ENCODE data around the gene ACSF3. TPM values are rescaled to one million over a fixed set of nuclear protein-coding genes. Genes with fewer than 3 reads are reported as not detected.
A peak's percentile ranks its signal among the peaks of the same experiment; 100 is the strongest.

The ACSF3 gene
- total and polyA plus RNA-seq, 2 of the 4 experiments (the other 2 are of a cell fraction) = 9.5 to 14.2 TPM

DNA sequence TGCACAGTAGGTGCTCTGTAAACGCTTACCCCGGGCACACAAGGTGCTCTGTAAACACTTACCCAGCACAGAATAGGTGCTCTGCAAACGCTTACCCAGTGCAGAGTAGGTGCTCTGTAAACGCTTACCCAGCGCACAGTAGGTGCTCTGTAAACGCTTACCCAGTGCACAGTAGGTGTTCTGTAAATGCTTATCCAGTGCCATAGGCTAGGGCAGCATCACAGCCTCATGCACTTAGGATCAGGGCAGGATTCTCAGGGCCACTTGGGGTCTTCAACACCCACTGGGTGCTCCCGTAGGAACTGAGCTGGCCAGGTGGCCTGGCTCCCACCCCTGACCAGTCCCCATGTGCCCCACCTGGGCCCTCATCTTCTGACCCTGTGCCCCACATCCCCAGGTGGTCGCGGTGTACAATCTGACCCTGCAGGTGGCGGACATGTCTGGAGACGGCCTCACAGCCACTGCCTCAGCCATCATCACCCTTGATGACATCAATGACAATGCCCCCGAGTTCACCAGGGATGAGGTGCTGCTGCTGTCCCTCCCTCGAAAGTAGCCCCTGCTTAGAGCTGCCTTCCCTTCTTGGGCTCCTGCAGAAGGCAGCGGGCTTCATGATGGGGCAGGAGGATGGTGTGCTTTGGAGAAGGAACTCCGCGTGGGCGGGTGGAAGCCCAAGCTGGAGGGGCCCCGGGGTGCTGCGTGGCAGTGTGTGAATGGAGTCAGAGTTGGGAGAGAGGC, 93.5 kb downstream of the ACSF3 start:
- no peak overlapping the region for H3K4me2 ChIP-seq (ENCODE audit: low read depth, low read length)
- no peak overlapping the region for H4K8ac ChIP-seq (ENCODE audit: low read depth in 2 of 2, low read length in 2 of 2)
- H2BK15ac ChIP-seq (ENCODE audit: low read depth, low read length) = no peak overlapping the region
- H3K9me1 ChIP-seq (ENCODE audit: insufficient read depth, low read length) = peaks cover 3% of the 10 kb centered on the region; the same call in 1 of the 2 replicates
- H3K9me3 ChIP-seq (ENCODE audit: control insufficient read depth, insufficient read depth, low read length) = no peaks in the 10 kb centered on the region
- H4K91ac ChIP-seq (ENCODE audit: insufficient read depth, low read depth, low read length) = no peak overlapping the region
- H3K9ac ChIP-seq (ENCODE audit: low read depth, low read length) = no peak overlapping the region
- H2AFZ ChIP-seq (replicated peaks; ENCODE audit: low read length, poor library complexity) = peak overlapping the region; percentile 14
- WGBS, 2 experiments (ENCODE audit: extremely low coverage in 2 of 2, insufficient read length in 1 of 2) = 91% methylated on average over 7 of the region's 19 CpGs; no CpG with 5 or more reads in 1 of the 2 experiments
- H3K23ac ChIP-seq (ENCODE audit: low read depth, low read length) = no peak overlapping the region
- H2BK20ac ChIP-seq (ENCODE audit: low read depth, low read length) = no peak overlapping the region
- no peaks in the 10 kb centered on the region; the same call in 1 of the 2 replicates for H4K20me1 ChIP-seq (ENCODE audit: insufficient read depth, low read length)
- H2BK120ac ChIP-seq (ENCODE audit: low read depth, low read length) = no peak overlapping the region
- no peak overlapping the region for H2AK9ac ChIP-seq (replicated peaks; ENCODE audit: low read depth, low read length, poor library complexity)
- in situ Hi-C loops (cut with MboI; ENCODE audit: low sequenced_read_pairs) = no loop called here
- peaks cover 4% of the 10 kb centered on the region for H3K4me1 ChIP-seq (ENCODE audit: control insufficient read depth, insufficient read depth, low read length)
- intact Hi-C loops (cut with micrococcal nuclease) = no loop called here
- no peak for ATAC-seq (ENCODE audit: low read depth)
- TF ChIP-seq MAFK (IDR thresholded peaks at IDR 0.05; ENCODE audit: low read depth, low read length) = no peak
- TF ChIP-seq BHLHE40 (IDR thresholded peaks at IDR 0.05; ENCODE audit: low read depth, low read length) = no peak
- TF ChIP-seq MAZ (IDR thresholded peaks at IDR 0.05; ENCODE audit: borderline replicate concordance, low read depth, low read length) = no peak
- TF ChIP-seq RCOR1 (IDR thresholded peaks at IDR 0.05; ENCODE audit: insufficient replicate concordance, low read length) = no peak
- no peak for TF ChIP-seq NFE2L2 (IDR thresholded peaks at IDR 0.05; ENCODE audit: low read depth, low read length)
- TF ChIP-seq, protein P1, sequence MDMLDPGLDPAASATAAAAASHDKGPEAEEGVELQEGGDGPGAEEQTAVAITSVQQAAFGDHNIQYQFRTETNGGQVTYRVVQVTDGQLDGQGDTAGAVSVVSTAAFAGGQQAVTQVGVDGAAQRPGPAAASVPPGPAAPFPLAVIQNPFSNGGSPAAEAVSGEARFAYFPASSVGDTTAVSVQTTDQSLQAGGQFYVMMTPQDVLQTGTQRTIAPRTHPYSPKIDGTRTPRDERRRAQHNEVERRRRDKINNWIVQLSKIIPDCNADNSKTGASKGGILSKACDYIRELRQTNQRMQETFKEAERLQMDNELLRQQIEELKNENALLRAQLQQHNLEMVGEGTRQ (IDR thresholded peaks at IDR 0.05; ENCODE audit: low read depth, low read length) = no peak
- no peak for TF ChIP-seq POLR2A (IDR thresholded peaks at IDR 0.05; ENCODE audit: low read depth, low read length)
- no peak for TF ChIP-seq RFX5 (IDR thresholded peaks at IDR 0.05; ENCODE audit: low read depth, low read length)
- TF ChIP-seq, protein P2, sequence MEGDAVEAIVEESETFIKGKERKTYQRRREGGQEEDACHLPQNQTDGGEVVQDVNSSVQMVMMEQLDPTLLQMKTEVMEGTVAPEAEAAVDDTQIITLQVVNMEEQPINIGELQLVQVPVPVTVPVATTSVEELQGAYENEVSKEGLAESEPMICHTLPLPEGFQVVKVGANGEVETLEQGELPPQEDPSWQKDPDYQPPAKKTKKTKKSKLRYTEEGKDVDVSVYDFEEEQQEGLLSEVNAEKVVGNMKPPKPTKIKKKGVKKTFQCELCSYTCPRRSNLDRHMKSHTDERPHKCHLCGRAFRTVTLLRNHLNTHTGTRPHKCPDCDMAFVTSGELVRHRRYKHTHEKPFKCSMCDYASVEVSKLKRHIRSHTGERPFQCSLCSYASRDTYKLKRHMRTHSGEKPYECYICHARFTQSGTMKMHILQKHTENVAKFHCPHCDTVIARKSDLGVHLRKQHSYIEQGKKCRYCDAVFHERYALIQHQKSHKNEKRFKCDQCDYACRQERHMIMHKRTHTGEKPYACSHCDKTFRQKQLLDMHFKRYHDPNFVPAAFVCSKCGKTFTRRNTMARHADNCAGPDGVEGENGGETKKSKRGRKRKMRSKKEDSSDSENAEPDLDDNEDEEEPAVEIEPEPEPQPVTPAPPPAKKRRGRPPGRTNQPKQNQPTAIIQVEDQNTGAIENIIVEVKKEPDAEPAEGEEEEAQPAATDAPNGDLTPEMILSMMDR (conservative IDR thresholded peaks at IDR 0.05; ENCODE audit: low read depth, low read length) = no peak
- no peak for TF ChIP-seq FOS (IDR thresholded peaks at IDR 0.05; ENCODE audit: low read depth, low read length)
- no peak for TF ChIP-seq MXI1 (IDR thresholded peaks at IDR 0.05; ENCODE audit: borderline replicate concordance, low read depth, low read length)
- no peak for TF ChIP-seq CHD1 (IDR thresholded peaks at IDR 0.05; ENCODE audit: low read depth, low read length)
- TF ChIP-seq, protein P3, sequence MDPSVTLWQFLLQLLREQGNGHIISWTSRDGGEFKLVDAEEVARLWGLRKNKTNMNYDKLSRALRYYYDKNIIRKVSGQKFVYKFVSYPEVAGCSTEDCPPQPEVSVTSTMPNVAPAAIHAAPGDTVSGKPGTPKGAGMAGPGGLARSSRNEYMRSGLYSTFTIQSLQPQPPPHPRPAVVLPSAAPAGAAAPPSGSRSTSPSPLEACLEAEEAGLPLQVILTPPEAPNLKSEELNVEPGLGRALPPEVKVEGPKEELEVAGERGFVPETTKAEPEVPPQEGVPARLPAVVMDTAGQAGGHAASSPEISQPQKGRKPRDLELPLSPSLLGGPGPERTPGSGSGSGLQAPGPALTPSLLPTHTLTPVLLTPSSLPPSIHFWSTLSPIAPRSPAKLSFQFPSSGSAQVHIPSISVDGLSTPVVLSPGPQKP (IDR thresholded peaks at IDR 0.05; ENCODE audit: borderline replicate concordance, low read depth, low read length) = no peak
- no peak for TF ChIP-seq SMC3 (IDR thresholded peaks at IDR 0.05; ENCODE audit: low read depth, low read length)
- no peak for TF ChIP-seq CEBPB (IDR thresholded peaks at IDR 0.05; ENCODE audit: low read depth, low read length)
- no peak for TF ChIP-seq RAD21 (IDR thresholded peaks at IDR 0.05; ENCODE audit: low read length)
- no peak overlapping the region for H3K4ac ChIP-seq (ENCODE audit: low read depth, low read length)
- H3K56ac ChIP-seq (ENCODE audit: extremely low read depth, insufficient read depth, low read length) = no peak overlapping the region
- H3K27me3 ChIP-seq (ENCODE audit: control insufficient read depth, insufficient read depth, low read length) = peaks cover 14% of the 10 kb centered on the region; the same call in 1 of the 2 replicates
- ChIA-PET POLR2A (ENCODE audit: unreplicated experiment) (no interaction called here), CTCF (no interaction called here)
- H3K27ac ChIP-seq (ENCODE audit: insufficient read depth, low read length) = no peak overlapping the region
- H4K5ac ChIP-seq (ENCODE audit: low read depth, low read length) = no peak overlapping the region
- H3K36me3 ChIP-seq (ENCODE audit: control insufficient read depth, insufficient read depth, low read length) = no peaks in the 10 kb centered on the region
- no peak overlapping the region for H2AK5ac ChIP-seq (ENCODE audit: low read depth, low read length)
- no peak overlapping the region for H3K14ac ChIP-seq (replicated peaks; ENCODE audit: low read depth, low read length)
- no peak for DNase-seq
- dilution Hi-C loops (cut with HindIII; ENCODE audit: low sequenced_read_pairs, unreplicated experiment) = no loop called here
- no peak overlapping the region for H2BK5ac ChIP-seq (ENCODE audit: low read depth, low read length, poor library complexity, severe bottlenecking)
- H3K18ac ChIP-seq (ENCODE audit: low read depth, low read length) = no peak overlapping the region
- H3K79me1 ChIP-seq (ENCODE audit: low read depth in 1 of 2, low read length in 2 of 2) = no peaks in the 10 kb centered on the region
- no TSS peak for BruUV-seq (replicated peaks)
- no peak overlapping the region for H3K4me3 ChIP-seq (ENCODE audit: insufficient read depth, low read depth, low read length)
